Esophagus squamous epithelium (tissue), 5 donors: ENCODE results near the gene CFL1. TPM values are rescaled to one million over a fixed set of nuclear protein-coding genes. Genes with fewer than 3 reads are reported as not detected.

Source experiments
- DNase-seq: peaks from one replicate; lab custom pipeline; 2025; lab: John Stamatoyannopoulos, UW
- H3K27ac ChIP-seq, 4 donors: fragments of 200-600 bp; sonication (generic); one replicate each; pipeline ENCODE4 v1.5.1; 2016 to 2019; ENCODE audit warnings: mild to moderate bottlenecking in 1 of 4
- H3K27me3 ChIP-seq, 4 donors: fragments of 200-600 bp; sonication (generic); 1 replicate in 3 of 4; 2 replicates in 1 of 4; pipeline versions ENCODE4 v1.5.1 to v1.6.0; 2017 to 2021; ENCODE audit warnings: antibody characterized with exemption in 1 of 4
- H3K36me3 ChIP-seq, 3 donors: fragments of 200-600 bp; sonication (generic); one replicate each; pipeline ENCODE4 v1.5.1; 2016 to 2019
- H3K4me1 ChIP-seq, 3 donors: fragments of 200-600 bp; sonication (generic); one replicate each; pipeline ENCODE4 v1.5.1; 2017 to 2019
- H3K4me3 ChIP-seq, 4 donors: fragments of 200-600 bp; sonication (generic); 1 replicate in 3 of 4; 2 replicates in 1 of 4; pipeline ENCODE4 v1.5.1; 2016 to 2019; ENCODE audit warnings: mild to moderate bottlenecking in 2 of 4, moderate library complexity in 1 of 4
- H3K9me3 ChIP-seq, 3 donors: fragments of 200-600 bp; sonication (generic); one replicate each; pipeline ENCODE4 v1.5.1; 2016 to 2019
- CTCF ChIP-seq, 6 experiments: fragments of 450-650 bp in 4 of 6; fragments of 200-600 bp in 2 of 6; sonication (generic) in 2 of 6; IDR thresholded peaks; one replicate each; pipeline ENCODE4 v1.5.1; 2016 to 2019; ENCODE audit warnings: antibody characterized with exemption in 6 of 6, mild to moderate bottlenecking in 4 of 6, moderate library complexity in 4 of 6
- POLR2A ChIP-seq, 4 donors: fragments of 450-650 bp; IDR thresholded peaks; one replicate each; pipeline ENCODE4 v1.6.1; 2017; ENCODE audit warnings: antibody characterized with exemption in 4 of 4, mild to moderate bottlenecking in 4 of 4, moderate library complexity in 3 of 4
- WGBS, 2 donors: methylation state at CpG; one replicate each; pipeline ENCODE4 v1.1.5; 2018; 5-methylcytosine and 5-hydroxymethylcytosine counted together
- intact Hi-C: fragments of 100-400 bp; cut with DNase I; formaldehyde crosslinking; loops from one replicate; pipeline ENCODE4 v1.15.0; 2022
- total RNA-seq, 4 donors: library from RNA; depleted of rRNA; stranded (reverse); fragments of >200 nt; gene quantifications; one replicate each; pipeline ENCODE4 v1.1.0, GENCODE V29; 2016
- donor health status: DM: yes; HTN: yes; CAD: no.

Gene CFL1
- total RNA-seq, 4 donors from 2014 or later = 453 to 833 (median 750) TPM

DNA sequence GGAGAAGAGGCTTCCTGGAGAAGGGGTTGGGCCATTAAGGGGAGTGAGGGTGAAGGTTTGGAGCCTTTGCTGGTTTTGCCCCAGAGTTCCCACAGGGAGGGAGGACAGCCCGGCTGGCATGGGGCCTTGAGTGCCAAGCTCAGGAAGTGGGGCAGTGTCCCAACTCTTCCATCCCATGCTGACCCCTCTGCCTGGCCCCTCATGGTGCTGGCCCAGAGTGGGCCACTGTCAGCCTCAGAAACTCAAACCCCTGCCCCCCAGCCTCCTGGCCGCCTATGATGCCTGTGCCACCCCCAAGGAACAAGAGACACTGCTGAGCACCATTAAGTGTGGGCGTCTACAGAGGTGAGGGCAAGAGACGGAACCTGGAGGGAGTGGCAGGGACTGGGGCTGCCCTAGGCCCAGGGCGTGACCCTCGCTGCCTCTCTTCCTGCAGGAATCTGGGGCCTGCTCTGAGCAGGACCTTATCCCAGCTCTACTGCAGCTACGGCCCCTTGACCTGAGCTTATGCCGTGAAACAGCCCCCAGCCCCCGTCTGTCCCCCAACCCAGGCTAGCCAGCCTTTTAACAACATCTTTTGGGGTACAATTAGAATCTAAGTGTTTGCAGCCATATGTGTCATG is 7.7 kb upstream of the CFL1 start:
- H3K4me3 ChIP-seq = no peak overlapping the region
- peaks cover 10 to 49% (median 16%) of the 10 kb centered on the region in 3 donors for H3K4me1 ChIP-seq
- H3K36me3 ChIP-seq = peaks cover 17 to 69% (median 39%) of the 10 kb centered on the region in 3 donors
- no peak overlapping the region for H3K27ac ChIP-seq
- no peak for DNase-seq
- 85 to 90% methylated on average over 3 to 5 of the region's 9 CpGs for WGBS, 2 donors
- intact Hi-C loops = no loop called here
- no peak for TF ChIP-seq POLR2A (IDR thresholded peaks at IDR 0.05)
- no peak for TF ChIP-seq CTCF (IDR thresholded peaks at IDR 0.05)
- no peaks in the 10 kb centered on the region for H3K9me3 ChIP-seq
- no peaks in the 10 kb centered on the region for H3K27me3 ChIP-seq

DNA sequence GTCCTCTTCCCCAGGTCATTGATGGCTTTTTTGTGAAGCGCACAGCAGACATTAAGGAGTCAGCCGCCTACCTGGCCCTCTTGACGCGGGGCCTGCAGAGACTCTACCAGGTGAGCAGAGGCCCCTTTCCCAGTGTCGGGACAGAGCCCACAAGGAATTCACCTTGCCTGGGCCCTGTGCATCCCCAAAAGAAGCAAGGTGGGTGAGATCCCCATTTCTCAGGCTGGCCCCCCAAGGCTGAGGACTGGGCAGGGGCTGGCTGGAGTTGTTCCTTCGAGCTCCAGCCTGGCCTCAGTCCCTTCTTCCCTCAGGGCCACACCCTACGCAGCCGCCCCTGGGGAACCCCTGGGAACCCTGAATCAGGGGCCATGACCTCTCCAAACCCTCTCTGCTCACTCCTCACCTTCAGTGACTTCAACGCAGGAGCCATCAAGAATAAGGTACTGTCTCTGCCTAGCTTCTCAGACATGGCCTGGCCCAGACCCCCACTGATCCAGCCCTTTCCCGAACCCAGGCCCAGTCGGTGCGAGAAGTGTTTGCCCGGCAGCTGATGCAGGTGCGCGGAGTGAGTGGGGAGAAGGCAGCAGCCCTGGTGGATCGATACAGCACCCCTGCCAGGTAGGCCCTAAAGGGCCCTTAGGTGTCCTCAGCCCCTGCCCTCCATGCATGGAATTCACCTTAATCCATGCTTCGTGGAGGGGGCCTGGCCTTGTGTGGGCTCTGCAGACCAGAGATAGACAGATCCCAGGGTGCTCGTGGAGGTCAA is 6.9 kb upstream of the CFL1 start:
- no peaks in the 10 kb centered on the region for H3K27me3 ChIP-seq
- intact Hi-C loops = no loop called here
- H3K4me1 ChIP-seq = peaks cover 13 to 44% (median 16%) of the 10 kb centered on the region in 3 donors
- H3K27ac ChIP-seq = no peak overlapping the region
- no peak for DNase-seq
- H3K36me3 ChIP-seq = peaks cover 17 to 69% (median 39%) of the 10 kb centered on the region in 3 donors
- TF ChIP-seq CTCF (IDR thresholded peaks at IDR 0.05) (no peak), POLR2A (IDR thresholded peaks at IDR 0.05) (no peak)
- H3K4me3 ChIP-seq = no peak overlapping the region
- H3K9me3 ChIP-seq = no peaks in the 10 kb centered on the region
- 75 to 85% methylated on average over 4 to 12 of the region's 18 CpGs for WGBS, 2 donors

- WGBS, 2 donors = 56 to 81% methylated on average over 3 to 8 of the region's 12 CpGs
- Histone ChIP-seq H3K27ac (no peak overlapping the region), H3K9me3 (no peaks in the 10 kb centered on the region), H3K27me3 (no peaks in the 10 kb centered on the region), H3K4me3 (no peak overlapping the region), H3K36me3 (peaks cover 17 to 69% (median 39%) of the 10 kb centered on the region in 3 donors), H3K4me1 (peaks cover 16 to 49% (median 17%) of the 10 kb centered on the region in 3 donors)
- no peak for DNase-seq
- intact Hi-C loops = no loop called here
- TF ChIP-seq POLR2A (IDR thresholded peaks at IDR 0.05) (no peak), CTCF (IDR thresholded peaks at IDR 0.05) (no peak)
Measured at GRCh38 chr11:65863889-65864705, 6.1 kb upstream of the CFL1 start.

DNA sequence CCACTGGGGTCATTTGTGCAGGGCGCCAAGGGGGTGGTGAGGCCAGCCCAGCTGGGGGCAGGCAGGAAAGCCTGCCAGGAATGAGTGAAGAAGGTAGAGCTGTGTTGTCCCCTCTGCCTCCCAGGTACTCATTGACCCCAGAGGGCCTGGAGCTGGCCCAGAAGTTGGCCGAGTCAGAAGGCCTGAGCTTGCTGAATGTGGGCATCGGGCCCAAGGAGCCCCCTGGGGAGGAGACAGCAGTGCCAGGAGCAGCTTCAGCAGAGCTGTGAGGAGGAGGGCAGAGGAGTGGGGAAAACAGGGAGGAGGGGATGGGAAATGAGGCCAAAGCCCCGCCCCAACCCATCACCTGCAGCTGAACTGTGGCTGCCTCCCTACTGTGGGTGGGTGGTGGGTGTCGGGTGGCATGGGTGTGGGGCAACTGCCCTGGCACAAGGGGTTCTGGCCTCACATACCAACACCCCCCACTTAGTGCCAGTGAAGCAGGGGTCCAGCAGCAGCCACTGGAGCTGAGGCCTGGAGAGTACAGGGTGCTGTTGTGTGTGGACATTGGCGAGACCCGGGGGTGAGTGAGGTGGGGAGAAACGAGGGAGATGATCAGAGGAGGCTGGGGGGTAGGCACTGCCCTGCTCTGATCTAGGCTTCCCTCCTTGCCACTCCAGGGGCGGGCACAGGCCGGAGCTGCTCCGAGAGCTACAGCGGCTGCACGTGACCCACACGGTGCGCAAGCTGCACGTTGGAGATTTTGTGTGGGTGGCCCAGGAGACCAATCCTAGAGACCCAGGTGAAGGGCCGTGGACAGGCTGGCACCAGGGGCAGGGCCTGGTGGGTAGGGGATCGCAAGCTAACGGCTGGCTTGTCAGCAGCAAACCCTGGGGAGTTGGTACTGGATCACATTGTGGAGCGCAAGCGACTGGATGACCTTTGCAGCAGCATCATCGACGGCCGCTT is 5.2 kb upstream of the CFL1 start:
- no peaks in the 10 kb centered on the region for H3K27me3 ChIP-seq
- intact Hi-C loops = no loop called here
- DNase-seq = no peak
- TF ChIP-seq POLR2A (IDR thresholded peaks at IDR 0.05) (no peak), CTCF (IDR thresholded peaks at IDR 0.05) (no peak)
- H3K36me3 ChIP-seq = peaks cover 17 to 68% (median 39%) of the 10 kb centered on the region in 3 donors
- H3K9me3 ChIP-seq = no peaks in the 10 kb centered on the region
- no peak overlapping the region for H3K27ac ChIP-seq
- H3K4me3 ChIP-seq = no peak overlapping the region
- peaks cover 16 to 57% (median 19%) of the 10 kb centered on the region in 3 donors for H3K4me1 ChIP-seq
- WGBS, 2 donors = 83 to 94% methylated on average over 13 to 18 of the region's 24 CpGs
